ENCODE results near the gene CDH5. TPM values are rescaled to one million over a fixed set of nuclear protein-coding genes. Genes with fewer than 3 reads are reported as not detected.
A peak's percentile ranks its signal among the peaks of the same experiment; 100 is the strongest.

Gene CDH5
- total and polyA plus RNA-seq, 7 donors: 0.60 to 26.0 (median 12.6) TPM

GRCh38 chr16:66387817-66388332, 21.4 kb downstream of the CDH5 start:
- TF ChIP-seq CTCF (IDR thresholded peaks at IDR 0.05) (no peak), POLR2A (IDR thresholded peaks at IDR 0.05) (no peak), EP300 (IDR thresholded peaks at IDR 0.05) (no peak), POLR2AphosphoS5 (IDR thresholded peaks at IDR 0.05) (no peak)
- Histone ChIP-seq H3K27me3 (no peaks in the 10 kb centered on the region), H3K4me1 (no peaks in the 10 kb centered on the region), H3K36me3 (no peaks in the 10 kb centered on the region), H3K9me3 (no peaks in the 10 kb centered on the region), H3K27ac (no peak overlapping the region), H3K4me3 (no peak overlapping the region)
- 71 to 86% methylated on average over 2 of the region's 2 CpGs for WGBS, 2 donors
- intact Hi-C loops (cut with DNase I): no loop called here
- peak; percentile 39 for DNase-seq

- Histone ChIP-seq H3K27me3 (no peaks in the 10 kb centered on the region), H3K27ac (no peak overlapping the region), H3K9me3 (no peaks in the 10 kb centered on the region), H3K4me3 (no peak overlapping the region), H3K36me3 (no peaks in the 10 kb centered on the region), H3K4me1 (no peaks in the 10 kb centered on the region)
- WGBS, 2 donors: 86 to 92% methylated on average over 6 of the region's 6 CpGs
- DNase-seq: peak; percentile 24
- TF ChIP-seq CTCF (IDR thresholded peaks at IDR 0.05) (no peak), POLR2A (IDR thresholded peaks at IDR 0.05) (no peak), POLR2AphosphoS5 (IDR thresholded peaks at IDR 0.05) (no peak), EP300 (IDR thresholded peaks at IDR 0.05) (no peak)
- intact Hi-C loops (cut with DNase I): no loop called here
Observed at GRCh38 chr16:66388350-66389139, 22.1 kb downstream of the CDH5 start.

GRCh38 chr16:66389256-66390176, 23.0 kb downstream of the CDH5 start:
- no peak for TF ChIP-seq CTCF (IDR thresholded peaks at IDR 0.05)
- TF ChIP-seq POLR2AphosphoS5 (IDR thresholded peaks at IDR 0.05): no peak
- no peak for TF ChIP-seq POLR2A (IDR thresholded peaks at IDR 0.05)
- TF ChIP-seq EP300 (IDR thresholded peaks at IDR 0.05): no peak
- intact Hi-C loops (cut with DNase I): no loop called here
- Histone ChIP-seq H3K27ac (no peak overlapping the region), H3K9me3 (no peaks in the 10 kb centered on the region), H3K4me3 (no peak overlapping the region), H3K36me3 (no peaks in the 10 kb centered on the region), H3K27me3 (no peaks in the 10 kb centered on the region), H3K4me1 (no peaks in the 10 kb centered on the region)
- DNase-seq: peak; percentile 43
- 94 to 95% methylated on average over 13 of the region's 13 CpGs for whole genome bisulfite sequencing, 2 donors

GRCh38 chr16:66390346-66391108, 24.0 kb downstream of the CDH5 start:
- no peaks in the 10 kb centered on the region for H3K9me3 ChIP-seq
- WGBS, 2 donors: 89 to 93% methylated on average over 14 of the region's 14 CpGs
- no peaks in the 10 kb centered on the region for H3K27me3 ChIP-seq
- no peak for DNase-seq
- intact Hi-C loops (cut with DNase I): no loop called here
- no peak overlapping the region for H3K27ac ChIP-seq
- H3K36me3 ChIP-seq: no peaks in the 10 kb centered on the region
- no peak overlapping the region for H3K4me3 ChIP-seq
- TF ChIP-seq EP300 (IDR thresholded peaks at IDR 0.05) (no peak), CTCF (IDR thresholded peaks at IDR 0.05) (no peak), POLR2A (IDR thresholded peaks at IDR 0.05) (no peak), POLR2AphosphoS5 (IDR thresholded peaks at IDR 0.05) (no peak)
- H3K4me1 ChIP-seq: no peaks in the 10 kb centered on the region
